ENCODE results near the gene PANK4. TPM values are rescaled to one million over a fixed set of nuclear protein-coding genes. Genes with fewer than 3 reads are reported as not detected.
A peak's percentile ranks its signal among the peaks of the same experiment; 100 is the strongest.
"Not testable (repeated sequence)": the region's sequence is repeated elsewhere in the genome, so short reads cannot be mapped to it uniquely, and the experiment has no call there.

Gene PANK4
- total and polyA plus RNA-seq, 10 of the 15 experiments (the other 5 are each of a cell fraction or from before 2014, with no cell fraction given), result 0.35 to 38.0 (median 18.6) TPM

GRCh38 chr1:2550309-2550861, 24.0 kb upstream of the PANK4 start:
- peak; percentile 4 for ATAC-seq
- H2AFZ ChIP-seq (ENCODE audit: control insufficient read depth, low read depth, low read length); in situ Hi-C loops (cut with MboI); H3K4me3 ChIP-seq; SMC1A ChIA-PET (ENCODE audit: uncharacterized antibody, unreplicated experiment); DNase-seq (ENCODE audit: low read depth, low spot score); H3K4me2 ChIP-seq (ENCODE audit: control insufficient read depth, insufficient read depth); H3K9me3 ChIP-seq (replicated peaks; ENCODE audit: control insufficient read depth, insufficient read depth, low read length); H3K27me3 ChIP-seq (replicated peaks in 1 of 2; ENCODE audit: control insufficient read depth in 2 of 2, insufficient read depth in 2 of 2, low read length in 1 of 2); H4K20me1 ChIP-seq (ENCODE audit: control insufficient read depth, insufficient read depth); BruUV-seq (replicated peaks); H3K36me3 ChIP-seq (ENCODE audit: control insufficient read depth in 2 of 2, insufficient read depth in 2 of 2, low read length in 1 of 2); intact Hi-C loops (cut with micrococcal nuclease; ENCODE audit: unreplicated experiment): not testable (repeated sequence)
- TF ChIP-seq MEF2B (IDR thresholded peaks at IDR 0.05; ENCODE audit: partially characterized antibody, poor library complexity, severe bottlenecking) (peak; percentile 91), RAD51 (IDR thresholded peaks at IDR 0.05) (0 out of 2 replicates have a peak, but pooled peaks have one; percentile 44), BHLHE40 (IDR thresholded peaks at IDR 0.05; ENCODE audit: borderline replicate concordance in 1 of 2, low read depth in 2 of 2, low read length in 1 of 2) (peak; percentile 83 to 93), POLR2A (IDR thresholded peaks at IDR 0.05; ENCODE audit: low read depth, low read length) (0 out of 2 replicates have a peak, but pooled peaks have one; percentile 7), SMARCA5 (IDR thresholded peaks at IDR 0.05) (0 out of 2 replicates have a peak, but pooled peaks have one; percentile 19), IKZF1 (conservative IDR thresholded peaks at IDR 0.05) (0 out of 2 replicates have a peak, but pooled peaks have one; percentile 26)
- TF ChIP-seq, protein P1, sequence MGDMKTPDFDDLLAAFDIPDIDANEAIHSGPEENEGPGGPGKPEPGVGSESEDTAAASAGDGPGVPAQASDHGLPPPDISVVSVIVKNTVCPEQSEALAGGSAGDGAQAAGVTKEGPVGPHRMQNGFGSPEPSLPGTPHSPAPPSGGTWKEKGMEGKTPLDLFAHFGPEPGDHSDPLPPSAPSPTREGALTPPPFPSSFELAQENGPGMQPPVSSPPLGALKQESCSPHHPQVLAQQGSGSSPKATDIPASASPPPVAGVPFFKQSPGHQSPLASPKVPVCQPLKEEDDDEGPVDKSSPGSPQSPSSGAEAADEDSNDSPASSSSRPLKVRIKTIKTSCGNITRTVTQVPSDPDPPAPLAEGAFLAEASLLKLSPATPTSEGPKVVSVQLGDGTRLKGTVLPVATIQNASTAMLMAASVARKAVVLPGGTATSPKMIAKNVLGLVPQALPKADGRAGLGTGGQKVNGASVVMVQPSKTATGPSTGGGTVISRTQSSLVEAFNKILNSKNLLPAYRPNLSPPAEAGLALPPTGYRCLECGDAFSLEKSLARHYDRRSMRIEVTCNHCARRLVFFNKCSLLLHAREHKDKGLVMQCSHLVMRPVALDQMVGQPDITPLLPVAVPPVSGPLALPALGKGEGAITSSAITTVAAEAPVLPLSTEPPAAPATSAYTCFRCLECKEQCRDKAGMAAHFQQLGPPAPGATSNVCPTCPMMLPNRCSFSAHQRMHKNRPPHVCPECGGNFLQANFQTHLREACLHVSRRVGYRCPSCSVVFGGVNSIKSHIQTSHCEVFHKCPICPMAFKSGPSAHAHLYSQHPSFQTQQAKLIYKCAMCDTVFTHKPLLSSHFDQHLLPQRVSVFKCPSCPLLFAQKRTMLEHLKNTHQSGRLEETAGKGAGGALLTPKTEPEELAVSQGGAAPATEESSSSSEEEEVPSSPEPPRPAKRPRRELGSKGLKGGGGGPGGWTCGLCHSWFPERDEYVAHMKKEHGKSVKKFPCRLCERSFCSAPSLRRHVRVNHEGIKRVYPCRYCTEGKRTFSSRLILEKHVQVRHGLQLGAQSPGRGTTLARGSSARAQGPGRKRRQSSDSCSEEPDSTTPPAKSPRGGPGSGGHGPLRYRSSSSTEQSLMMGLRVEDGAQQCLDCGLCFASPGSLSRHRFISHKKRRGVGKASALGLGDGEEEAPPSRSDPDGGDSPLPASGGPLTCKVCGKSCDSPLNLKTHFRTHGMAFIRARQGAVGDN (IDR thresholded peaks at IDR 0.05), result peak; percentile 64; the same call in 1 of the 2 replicates
- CTCF ChIA-PET, result interaction anchor here (3.4 to 4.9 kb wide), 2 partner anchors 33 to 354 kb away, joined by 23 to 33 read pairs; partner anchors contain the start of gene FAAP20
- H3K79me2 ChIP-seq (ENCODE audit: control insufficient read depth, insufficient read depth, low read length), result peaks cover 12% of the 10 kb centered on the region
- H3K27ac ChIP-seq (ENCODE audit: control insufficient read depth, insufficient read depth), result peak overlapping the region; percentile 96
- RAD21 ChIA-PET (ENCODE audit: unreplicated experiment), result interaction anchor here (1.4 to 7.1 kb wide), 4 partner anchors 24 to 355 kb away, joined by 3 to 86 read pairs (median 24); partner anchors contain the start of genes FAAP20, MORN1, PANK4 and RER1
- under 1% methylated on average over 9 of the region's 12 CpGs for WGBS (ENCODE audit: insufficient coverage, insufficient replicate concordance, low lambda C conversion rate, missing lambda C conversion rate)
- peaks cover 40% of the 10 kb centered on the region for H3K4me1 ChIP-seq (ENCODE audit: control insufficient read depth, insufficient read depth, low read length)
- H3K9ac ChIP-seq (ENCODE audit: control insufficient read depth, insufficient read depth, low read length), result 0 out of 2 replicates have a peak overlapping the region, but pooled peaks have one; percentile 27
- POLR2A ChIA-PET, result interaction anchor here (0.5 to 4.9 kb wide), 6 partner anchors 21 to 138 kb away, joined by 3 to 62 read pairs (median 6); partner anchors contain the start of genes PANK4, PEX10 and PRXL2B
- FAIRE-seq, result peak; percentile 100

Measured in GM12878 (cell line).